ENCODE data around the gene LRRN2.

The LRRN2 gene

DNA sequence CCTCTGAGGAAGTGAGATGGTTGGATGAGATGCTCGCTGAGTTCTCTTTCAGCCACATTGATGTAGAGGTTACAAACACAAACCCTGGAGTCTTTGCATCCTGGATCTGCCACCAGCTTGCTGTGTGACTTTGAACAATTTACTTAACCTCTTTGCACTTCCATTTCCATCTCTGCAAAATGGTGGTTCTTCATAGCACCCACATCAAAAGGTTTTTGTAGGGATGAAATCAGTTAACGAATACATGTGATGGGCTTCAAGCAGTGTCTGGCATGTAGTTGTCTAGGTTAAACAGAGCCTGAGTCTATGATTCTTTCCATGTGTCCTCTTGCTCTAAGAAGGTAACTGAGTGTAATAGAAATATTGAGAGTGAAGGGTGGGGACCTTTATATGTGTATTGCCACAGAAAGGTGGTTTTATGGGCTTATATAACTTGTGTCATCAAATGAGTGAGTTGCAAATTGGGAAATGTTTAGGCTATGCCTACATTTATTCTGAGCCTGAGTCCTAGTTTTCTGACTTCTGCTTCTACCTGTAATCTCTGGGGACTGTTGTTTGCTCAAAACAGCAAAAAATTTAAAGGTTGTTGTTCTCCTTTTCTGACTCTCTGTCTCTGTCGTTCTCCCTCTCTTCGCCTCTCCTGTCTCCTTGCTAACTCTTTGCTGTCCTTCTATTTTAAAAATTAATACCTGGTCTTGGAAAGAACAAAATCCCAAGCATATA lies 27.3 kb upstream of the LRRN2 start:
- no peak for DNase-seq (ENCODE audit: low read depth)

GRCh38 chr1:204711947-204712701 lies 26.6 kb upstream of the LRRN2 start:
- DNase-seq (ENCODE audit: low read depth): no peak

DNA sequence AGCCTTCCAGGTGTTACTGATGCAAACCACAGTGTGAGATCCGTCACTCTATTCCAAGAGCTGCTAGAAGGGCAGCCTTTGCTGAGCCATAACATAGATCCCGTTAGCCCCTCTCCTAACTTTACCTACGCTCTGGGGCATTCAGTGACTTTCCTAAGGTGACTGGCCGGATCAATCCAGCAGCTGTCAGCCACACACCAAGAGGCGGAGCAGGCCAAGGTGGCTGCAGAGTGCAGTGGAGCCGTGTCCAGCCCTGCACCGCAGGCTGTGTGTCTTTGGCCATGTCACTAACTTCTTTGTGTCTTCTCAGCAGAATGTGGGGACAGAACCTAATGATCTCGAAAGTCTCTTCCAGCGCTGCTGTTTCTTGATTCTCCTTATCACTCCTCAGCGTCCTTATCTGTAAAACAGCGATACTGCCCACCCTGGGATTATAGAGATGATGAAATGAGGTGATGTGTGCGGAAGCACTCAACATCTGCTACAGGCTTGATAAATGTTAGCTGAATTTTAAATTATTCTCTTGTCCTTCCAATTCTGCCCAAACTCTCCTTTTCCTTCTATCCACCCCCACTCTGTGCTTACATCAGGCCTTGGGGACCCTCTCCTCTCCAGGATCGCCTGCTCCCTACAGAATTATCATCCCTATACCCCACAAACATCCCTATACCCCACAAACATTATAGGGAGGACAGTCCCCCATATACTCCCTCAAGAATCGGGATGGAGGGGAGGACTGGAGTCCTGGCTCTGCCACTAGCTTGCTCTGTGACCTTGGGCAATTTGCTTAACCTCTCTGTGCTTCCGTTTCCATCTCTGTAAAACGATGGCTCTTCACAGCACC lies 25.8 kb upstream of the LRRN2 start:
- no peak for DNase-seq (ENCODE audit: low read depth)

GRCh38 chr1:204709960-204710912 lies 24.7 kb upstream of the LRRN2 start:
- no peak for DNase-seq (ENCODE audit: low read depth)

DNA sequence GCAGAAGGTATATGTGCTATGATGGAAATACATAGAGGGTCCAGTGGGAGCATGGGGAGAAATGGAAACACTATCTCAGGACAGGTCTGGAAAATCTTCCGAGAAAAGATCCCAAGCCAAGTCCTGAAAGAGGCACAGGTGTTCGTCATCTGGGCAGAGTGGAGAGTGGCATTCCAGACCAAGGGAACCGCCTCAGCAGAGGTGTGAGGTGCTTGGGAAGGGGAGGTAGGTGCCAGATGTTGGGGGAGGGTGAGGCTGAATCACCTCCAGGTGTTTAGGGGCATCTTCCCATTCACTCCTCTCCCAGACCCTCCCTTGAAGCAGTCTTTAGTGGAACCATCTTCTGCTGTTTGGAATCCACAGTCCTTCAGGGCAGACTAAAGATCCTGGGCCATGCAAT lies 23.5 kb upstream of the LRRN2 start:
- no peak for DNase-seq (ENCODE audit: low read depth)

- DNase-seq (ENCODE audit: low read depth): no peak
Measured at GRCh38 chr1:204706838-204707509, 21.4 kb upstream of the LRRN2 start.

- no peak for DNase-seq (ENCODE audit: low read depth)
Measured at GRCh38 chr1:204705888-204706837, 20.6 kb upstream of the LRRN2 start.

- no peak for DNase-seq (ENCODE audit: low read depth)
Measured at GRCh38 chr1:204705493-204705811, 19.9 kb upstream of the LRRN2 start.

DNA sequence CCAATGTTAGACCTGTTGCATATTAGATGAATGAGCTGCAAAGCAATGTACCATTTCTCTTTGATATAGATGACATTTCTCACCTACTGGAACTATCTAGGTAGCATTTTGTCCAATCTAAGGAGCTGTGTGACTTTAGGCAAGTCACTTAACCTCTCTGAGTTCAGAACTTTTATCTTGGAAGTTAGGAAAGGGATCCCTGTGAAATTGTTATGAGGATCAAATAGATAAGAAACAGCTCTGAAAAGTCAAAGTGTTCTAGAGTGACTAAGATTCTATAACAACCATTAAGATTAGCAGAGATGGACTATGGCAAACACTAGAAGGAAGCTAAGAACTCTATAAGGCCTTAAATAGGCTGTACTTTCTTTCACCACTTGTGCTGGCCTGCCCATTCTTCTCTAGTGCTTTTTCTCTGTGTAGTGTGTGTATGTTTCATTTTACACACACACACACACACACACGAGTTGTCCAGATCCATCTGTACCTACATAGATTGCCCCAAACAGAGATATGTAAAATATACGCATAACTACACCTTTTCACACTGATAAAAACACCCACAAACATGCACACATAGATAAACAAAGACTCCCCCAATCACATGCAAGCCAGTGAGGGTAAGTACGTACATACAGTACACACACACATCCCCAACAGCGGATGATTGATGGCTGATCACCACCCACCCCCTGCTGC lies 19.4 kb upstream of the LRRN2 start:
- no peak for DNase-seq (ENCODE audit: low read depth)

DNA sequence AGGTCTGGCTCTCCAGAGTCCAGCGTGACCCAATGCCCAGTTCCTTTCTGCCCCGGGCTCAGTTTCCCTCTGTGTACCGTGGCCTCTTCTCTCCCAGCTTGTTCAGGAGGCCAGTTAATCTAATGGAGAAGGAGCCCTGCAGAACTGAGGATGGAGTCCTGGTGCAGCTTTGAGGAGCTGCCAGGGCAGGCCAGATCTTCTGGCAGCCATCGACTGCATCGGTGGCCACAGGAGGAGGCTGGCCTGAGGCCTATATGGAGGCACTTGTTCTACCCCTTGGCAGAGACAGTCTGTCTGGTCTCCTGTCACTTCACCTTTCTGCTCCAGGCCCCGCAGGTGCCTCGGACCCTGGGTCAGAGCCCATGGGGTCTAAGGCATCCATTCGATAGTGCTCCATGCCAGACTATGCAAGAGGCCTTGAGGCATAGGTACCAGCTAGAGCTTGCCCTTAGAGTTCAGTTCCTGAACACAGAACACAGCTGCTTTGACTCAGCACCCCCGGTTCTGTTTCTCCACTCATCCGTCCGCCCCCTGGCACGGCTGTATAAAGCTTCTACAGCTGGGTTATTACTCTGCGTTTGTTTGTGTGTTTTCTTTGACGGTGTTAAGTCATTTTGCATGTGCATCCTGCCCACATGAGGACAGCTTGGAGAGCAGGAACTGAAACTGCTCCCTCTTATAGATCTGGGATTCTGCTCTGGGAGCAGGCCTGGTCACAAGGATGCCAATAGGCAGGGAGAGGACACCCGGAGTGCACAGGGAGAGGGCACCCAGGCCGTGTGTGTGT lies 18.5 kb upstream of the LRRN2 start:
- no peak for DNase-seq (ENCODE audit: low read depth)

GRCh38 chr1:204703268-204703664 lies 17.7 kb upstream of the LRRN2 start:
- no peak for DNase-seq (ENCODE audit: low read depth)

DNA sequence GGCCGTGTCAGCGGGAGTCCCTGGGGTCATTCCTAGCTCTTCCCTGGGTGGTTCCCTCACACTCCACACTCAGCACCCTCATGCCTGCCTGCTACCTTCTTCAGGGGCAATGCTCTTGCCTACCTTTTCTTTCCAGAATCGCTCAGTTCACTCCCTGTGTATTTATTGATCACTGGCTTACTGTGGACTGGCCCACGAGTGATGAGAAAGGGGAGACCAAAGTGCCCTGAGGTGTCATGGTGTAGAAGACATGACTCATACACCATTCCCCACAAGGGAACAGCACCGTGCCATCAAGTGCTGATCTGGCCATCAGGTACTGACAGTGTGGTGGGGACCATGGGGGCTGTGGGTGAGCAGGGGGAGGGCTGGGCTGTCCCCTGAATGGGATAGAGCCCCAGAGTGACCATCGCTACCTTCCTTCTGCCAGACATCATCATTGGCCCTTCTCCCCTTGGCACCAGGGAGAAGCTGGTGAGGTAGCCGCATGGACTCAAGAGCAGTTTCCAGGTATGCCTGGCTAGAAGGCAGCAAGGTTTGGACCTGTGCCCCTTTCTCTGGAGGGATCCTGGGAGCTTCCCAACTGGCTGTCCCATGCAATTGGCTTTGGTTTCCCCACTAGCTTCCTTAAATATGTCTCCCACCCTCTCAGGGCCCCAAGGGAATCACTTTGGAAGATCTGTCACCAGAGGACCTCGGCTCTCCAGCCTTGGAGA lies 17.2 kb upstream of the LRRN2 start:
- no peak for DNase-seq (ENCODE audit: low read depth)

GRCh38 chr1:204701229-204701628 lies 15.7 kb upstream of the LRRN2 start:
- no peak for DNase-seq (ENCODE audit: low read depth)

- DNase-seq (ENCODE audit: low read depth): no peak
Measured at GRCh38 chr1:204697893-204698292, 12.4 kb upstream of the LRRN2 start.

DNA sequence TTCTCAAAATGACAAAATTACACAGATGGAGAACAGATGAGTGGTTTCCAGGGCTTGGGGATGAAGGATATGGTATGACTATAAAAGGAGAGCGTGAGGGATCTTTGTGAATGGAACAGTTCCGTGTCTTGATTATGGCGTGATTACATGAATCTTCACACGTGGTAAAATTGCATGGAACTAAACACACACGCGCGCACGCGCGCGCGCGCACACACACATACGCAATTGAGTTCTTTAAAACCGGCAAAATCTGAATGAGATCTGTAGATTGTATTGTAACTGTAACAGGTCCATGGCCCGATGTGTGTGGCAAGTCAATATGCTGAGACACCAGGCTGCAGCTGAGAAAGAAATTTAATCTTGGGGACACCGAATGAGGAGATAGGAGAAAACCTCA lies 11.1 kb upstream of the LRRN2 start:
- no peak for DNase-seq (ENCODE audit: low read depth)

DNA sequence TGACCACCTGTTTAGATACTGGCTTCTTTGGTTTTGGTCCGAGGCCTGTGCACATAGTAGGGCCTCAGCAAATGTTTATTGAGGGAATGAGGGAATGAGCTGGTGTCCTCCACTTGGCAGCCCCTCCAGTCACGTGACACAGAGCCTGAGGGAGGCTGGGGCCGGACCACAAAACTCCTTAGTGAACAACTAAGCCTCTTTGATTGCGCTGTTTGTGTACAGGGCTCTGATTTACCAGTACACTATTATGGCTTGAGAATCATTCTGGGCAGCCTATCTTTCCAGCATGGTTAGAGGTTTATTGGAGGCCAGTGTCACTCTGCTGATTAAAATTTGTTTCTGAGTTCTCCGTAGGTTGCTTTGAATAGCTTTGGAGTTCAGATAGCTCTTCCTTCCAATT lies 10.2 kb upstream of the LRRN2 start:
- DNase-seq (ENCODE audit: low read depth): no peak

- no peak for DNase-seq (ENCODE audit: low read depth)
Measured at GRCh38 chr1:204694145-204694544, 8.6 kb upstream of the LRRN2 start.

DNA sequence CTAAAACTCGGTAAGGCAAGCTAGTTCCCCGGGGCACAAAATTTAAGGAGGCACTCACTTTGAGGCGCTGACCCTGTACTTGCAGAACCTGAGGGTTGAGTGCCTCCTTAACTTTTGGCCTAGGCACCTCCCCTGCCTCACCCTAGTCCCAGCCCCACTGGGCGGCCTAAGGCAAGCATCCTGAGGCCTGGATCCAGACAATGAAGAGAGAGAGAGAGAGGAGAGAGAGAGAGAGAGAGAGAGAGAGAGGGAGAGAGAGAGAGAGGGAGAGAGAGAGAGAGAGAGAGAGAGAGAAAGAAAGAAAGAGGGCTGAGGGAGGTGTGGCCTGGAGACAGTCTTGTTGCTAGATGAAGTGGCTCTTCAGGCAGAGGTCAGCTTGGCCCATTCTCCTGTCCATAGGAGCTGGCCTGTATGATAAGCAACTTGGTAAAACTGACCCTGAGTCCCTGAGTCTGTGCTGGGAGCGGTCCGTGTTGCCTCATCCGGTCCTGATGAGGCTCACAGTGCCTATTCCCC lies 7.4 kb upstream of the LRRN2 start:
- no peak for DNase-seq (ENCODE audit: low read depth)
